ENCODE measurements around the gene ABCA13.
A peak's percentile ranks its signal among the peaks of the same experiment; 100 is the strongest.

The ABCA13 gene

DNA sequence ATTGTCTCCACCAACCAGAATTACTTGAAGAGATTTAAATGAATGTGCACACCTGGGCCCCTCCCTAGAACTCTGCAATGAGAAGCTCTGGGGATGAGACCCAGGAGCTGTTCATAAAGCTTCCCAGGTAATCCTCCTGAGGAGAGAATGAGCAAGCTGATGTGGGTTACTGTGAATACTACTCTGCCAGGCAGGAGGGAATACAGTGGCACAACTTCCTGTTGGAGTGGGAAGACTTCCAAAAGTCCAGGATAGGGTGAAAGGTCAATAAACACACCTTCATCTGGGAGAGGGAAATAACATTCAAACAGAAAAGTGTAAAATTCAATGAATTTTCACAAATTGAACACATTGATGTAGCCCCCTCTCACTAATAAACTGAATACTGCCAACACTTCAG, 351.4 kb downstream of the ABCA13 start:
- DNase-seq: no peak
- in situ Hi-C loops (cut with HindIII; ENCODE audit: low pct_ligation_motif_present, low pct_unique_long_range_greater_than_20kb, low sequenced_read_pairs): no loop called here

DNA sequence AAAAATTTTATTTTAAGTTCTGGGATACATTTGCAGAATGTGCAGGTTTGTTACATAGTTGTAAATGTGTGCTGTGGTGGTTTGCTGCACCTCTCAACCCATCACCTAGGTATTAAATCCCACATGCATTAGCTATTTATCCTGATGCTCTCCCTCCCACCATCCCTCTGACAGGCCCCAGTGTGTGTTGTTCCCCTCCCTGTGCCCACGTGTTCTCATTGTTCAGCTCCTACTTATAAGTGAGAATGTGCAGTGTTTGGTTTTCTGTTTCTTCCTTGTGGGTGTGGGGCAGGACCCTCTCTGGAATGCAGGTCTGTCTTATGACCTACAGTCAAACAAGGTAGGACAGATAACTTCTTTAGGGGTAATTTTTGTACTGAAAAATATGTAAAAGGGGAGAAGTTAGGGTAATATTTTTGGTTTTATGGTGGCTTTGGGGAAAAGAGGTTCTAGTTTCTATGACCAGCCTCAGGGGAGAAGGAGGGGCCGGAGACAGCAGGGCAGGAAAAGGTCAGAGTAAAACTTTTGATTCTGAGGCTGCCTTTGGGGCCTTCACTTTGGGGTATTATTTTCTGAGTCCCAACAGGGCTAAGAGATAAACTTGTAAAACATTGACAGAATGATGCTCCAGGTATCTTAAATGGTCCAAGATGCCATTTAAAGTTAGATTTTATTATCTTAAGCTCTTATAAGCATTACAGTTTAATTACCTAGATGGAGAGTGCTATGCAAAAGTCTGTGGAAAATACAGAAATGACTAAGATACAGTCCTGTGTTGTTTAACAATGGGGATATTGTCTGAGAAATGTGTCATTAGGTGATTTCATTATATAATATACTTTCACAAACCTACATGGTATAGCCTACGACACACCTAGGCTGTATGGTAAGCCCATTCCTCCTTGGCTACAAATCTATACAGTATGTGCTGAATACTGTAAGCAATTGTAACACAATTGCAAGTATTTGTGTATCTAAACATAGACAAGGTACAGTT, 354.8 kb downstream of the ABCA13 start:
- in situ Hi-C loops (cut with HindIII; ENCODE audit: low pct_ligation_motif_present, low pct_unique_long_range_greater_than_20kb, low sequenced_read_pairs): no loop called here
- DNase-seq: no peak

DNA sequence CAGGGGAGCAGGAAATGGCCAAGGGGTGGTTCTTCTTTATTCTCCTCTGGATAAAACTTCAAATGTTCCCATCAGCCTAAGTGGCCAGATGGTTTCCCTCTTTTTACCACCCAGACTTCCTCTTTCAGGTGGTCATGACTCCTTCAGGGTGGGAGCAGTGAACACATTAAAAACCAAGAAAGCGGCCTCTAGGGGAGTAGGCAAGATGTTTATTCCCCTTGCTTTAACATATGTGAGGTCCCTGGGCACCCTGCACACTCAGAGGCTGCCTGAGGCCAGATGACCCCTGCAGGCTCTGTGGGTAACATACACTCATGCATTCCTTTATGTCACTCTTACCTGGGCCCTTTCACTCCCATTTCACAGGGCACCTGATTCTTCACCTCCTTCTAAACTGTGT, 357.4 kb downstream of the ABCA13 start:
- in situ Hi-C loops (cut with HindIII; ENCODE audit: low pct_ligation_motif_present, low pct_unique_long_range_greater_than_20kb, low sequenced_read_pairs): no loop called here
- DNase-seq: peak; percentile 19

DNA sequence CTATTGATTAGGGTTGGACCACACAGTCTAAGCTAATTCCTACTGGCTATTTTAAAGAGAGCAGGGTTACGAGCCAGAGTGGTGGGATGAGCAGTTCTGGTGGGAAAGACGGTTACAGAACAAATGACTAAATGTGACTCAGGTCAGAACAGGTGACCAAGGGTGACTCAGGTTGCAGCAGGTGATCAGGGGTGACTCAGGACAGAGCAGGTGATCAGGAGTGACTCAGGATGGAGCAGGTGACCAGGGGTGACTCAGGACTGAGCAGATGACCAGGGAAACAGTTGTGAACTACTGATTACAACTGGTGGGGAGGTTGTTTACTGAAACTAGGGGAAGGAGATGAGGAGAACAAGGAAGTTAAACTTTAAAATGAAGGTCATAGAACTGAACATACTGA, 366.3 kb downstream of the ABCA13 start:
- DNase-seq: no peak
- in situ Hi-C loops (cut with HindIII; ENCODE audit: low pct_ligation_motif_present, low pct_unique_long_range_greater_than_20kb, low sequenced_read_pairs): no loop called here

DNA sequence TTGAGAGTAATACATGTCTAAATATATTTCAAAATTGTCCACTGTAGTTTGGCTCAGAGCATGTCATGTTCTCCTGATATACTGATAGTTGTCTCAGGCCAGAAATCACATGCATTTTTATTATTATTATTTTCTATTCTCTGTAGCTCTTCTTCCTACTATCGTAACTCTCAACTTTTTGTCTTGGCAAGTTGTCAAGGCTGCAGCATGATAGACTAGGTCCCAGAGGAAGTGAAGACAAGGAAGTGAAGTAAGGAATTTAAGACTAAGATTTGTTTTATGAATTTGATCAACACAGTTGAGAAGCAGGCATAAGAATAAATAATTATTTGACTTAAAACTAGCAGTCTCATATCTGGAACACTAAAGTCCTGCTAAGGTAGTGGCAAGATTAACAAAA, 369.5 kb downstream of the ABCA13 start:
- DNase-seq: no peak
- in situ Hi-C loops (cut with HindIII; ENCODE audit: low pct_ligation_motif_present, low pct_unique_long_range_greater_than_20kb, low sequenced_read_pairs): no loop called here

DNA sequence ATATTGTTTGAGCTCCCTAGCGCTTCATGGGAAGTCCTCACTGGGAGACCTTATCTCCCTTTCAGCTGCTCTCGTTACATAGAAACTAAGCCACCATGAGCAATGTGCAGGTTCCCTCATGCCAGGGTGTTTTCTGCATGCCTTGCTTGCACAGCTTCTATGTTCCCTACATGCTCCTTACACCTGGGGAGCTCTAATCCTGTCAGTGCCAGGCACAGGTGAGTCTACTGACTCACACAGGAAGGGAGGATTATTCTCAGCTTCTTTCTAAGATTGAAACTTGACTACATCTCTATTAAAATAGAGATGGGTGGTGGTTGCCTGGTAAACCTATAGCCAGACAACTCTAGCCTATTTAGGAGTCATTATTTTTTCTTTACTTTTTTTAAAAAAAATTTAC, 377.4 kb downstream of the ABCA13 start:
- DNase-seq: no peak
- in situ Hi-C loops (cut with HindIII; ENCODE audit: low pct_ligation_motif_present, low pct_unique_long_range_greater_than_20kb, low sequenced_read_pairs): no loop called here

DNA sequence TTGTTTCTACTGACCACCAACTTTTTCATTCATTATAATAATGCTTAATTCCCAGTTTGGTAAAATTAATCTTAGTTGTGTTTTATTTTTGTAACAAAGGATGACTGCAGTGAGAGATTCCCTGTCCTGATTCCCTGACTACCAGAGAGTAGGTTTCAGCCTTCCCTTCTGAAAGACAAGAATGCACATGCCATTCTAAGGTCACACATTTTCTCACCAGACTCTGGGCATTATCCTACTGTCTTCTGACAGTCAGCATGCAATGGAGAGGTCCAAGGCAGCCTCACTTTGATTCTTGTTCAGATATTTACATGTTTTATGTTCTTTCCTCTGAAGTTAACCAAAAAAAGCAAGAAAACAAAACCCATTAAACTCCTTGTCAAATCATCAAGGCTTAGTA, 380.4 kb downstream of the ABCA13 start:
- in situ Hi-C loops (cut with HindIII; ENCODE audit: low pct_ligation_motif_present, low pct_unique_long_range_greater_than_20kb, low sequenced_read_pairs): no loop called here
- no peak for DNase-seq

DNA sequence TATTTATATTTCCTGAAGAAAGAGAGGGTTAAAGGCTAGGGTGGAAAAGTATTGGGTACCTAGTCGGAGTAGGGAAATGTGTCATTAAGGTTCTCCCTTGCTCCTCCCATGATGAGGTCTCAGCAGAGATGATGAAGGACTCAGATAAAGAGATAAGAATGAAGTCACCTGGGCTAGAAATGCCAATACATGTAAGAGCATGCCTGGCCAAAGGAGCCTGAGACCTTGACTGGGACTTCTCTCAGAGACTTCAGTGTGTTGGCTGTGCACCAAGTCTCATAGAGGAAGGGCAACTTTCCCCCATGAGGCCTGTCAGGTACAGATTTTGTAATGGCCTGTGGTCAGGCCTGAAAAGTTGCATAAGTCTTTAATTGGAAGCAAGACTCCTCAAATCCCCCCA, 392.1 kb downstream of the ABCA13 start:
- DNase-seq: no peak
- in situ Hi-C loops (cut with HindIII; ENCODE audit: low pct_ligation_motif_present, low pct_unique_long_range_greater_than_20kb, low sequenced_read_pairs): no loop called here

DNA sequence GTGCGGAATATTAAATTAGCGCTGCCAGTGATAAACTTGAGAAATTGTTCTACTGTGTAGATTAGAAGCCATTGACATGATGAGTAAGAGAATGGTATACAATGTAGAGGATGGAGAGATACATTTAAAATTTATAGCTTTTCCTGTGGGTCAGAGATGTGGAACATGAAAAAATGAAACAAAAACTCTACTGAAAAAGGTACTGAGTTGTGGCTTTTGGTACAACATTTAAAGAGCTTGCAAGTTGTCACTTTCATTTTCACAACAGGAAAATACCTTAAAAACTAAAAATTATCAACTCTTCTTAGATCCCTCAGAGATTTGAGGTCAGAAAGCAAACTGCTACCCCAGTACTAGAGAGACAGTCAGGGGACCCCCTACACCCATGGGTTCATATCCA, 404.3 kb downstream of the ABCA13 start:
- in situ Hi-C loops (cut with HindIII; ENCODE audit: low pct_ligation_motif_present, low pct_unique_long_range_greater_than_20kb, low sequenced_read_pairs): no loop called here
- no peak for DNase-seq

DNA sequence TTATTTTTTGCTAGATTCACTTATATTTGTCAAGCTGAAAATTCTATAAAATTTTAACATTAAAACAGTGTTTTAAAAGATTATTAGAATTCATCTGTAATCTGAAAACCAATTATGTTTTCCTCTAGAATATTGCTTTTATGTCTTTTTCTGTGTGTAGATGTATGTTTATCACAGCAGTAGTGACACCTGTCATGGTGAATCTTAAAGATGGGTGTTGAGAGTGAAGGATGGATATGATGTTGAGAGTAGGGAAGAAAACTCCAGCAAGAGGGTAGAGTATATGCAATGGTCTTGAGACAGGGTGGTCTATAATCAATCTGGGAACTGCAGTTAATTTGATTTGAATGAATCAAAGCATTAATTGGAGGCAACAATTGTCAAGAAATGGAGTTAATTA, 416.2 kb downstream of the ABCA13 start:
- no peak for DNase-seq
- in situ Hi-C loops (cut with HindIII; ENCODE audit: low pct_ligation_motif_present, low pct_unique_long_range_greater_than_20kb, low sequenced_read_pairs): no loop called here

DNA sequence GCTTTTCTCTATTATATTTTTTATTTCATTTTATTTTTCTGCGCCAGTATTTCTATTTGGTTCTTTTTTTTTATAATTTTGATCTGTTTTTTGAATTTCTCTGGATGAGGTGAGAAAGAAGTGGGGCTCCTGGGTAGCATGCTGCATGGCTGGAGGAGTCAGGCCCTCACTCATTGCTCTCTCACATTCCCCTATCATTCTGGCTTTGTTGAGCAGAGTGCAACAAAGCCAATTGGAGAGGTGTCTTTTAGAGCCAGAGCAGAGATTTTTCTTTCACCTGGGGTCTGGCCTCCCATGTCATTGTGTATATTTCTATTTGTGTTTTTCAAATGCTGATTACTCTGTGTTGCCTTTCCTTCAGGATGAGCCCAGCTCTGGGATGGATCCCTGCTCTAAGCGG, 423.1 kb downstream of the ABCA13 start:
- in situ Hi-C loops (cut with HindIII; ENCODE audit: low pct_ligation_motif_present, low pct_unique_long_range_greater_than_20kb, low sequenced_read_pairs): no loop called here

DNA sequence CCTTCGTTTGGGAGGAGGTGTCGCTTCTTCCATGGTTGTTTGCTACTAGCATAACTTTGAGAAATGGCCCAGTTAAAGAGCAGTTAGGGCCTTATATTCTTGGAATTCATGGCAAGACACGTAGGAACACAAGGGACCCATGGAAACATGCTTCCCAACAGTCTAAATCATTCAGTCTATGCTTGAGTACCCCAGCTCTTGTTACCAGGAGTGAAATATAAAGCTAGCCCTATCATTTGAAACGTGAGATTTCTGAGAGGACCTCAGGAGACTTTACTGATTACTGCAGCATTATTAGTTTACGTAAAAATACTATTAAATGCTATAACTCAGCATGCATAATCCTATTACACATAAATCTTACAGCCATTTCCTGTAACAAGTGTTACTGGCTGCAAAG, 424.5 kb downstream of the ABCA13 start:
- no peak for DNase-seq
- in situ Hi-C loops (cut with HindIII; ENCODE audit: low pct_ligation_motif_present, low pct_unique_long_range_greater_than_20kb, low sequenced_read_pairs): no loop called here

More for the DNA sequence above, 423.1 kb downstream of the ABCA13 start:
- DNase-seq: no peak

DNA sequence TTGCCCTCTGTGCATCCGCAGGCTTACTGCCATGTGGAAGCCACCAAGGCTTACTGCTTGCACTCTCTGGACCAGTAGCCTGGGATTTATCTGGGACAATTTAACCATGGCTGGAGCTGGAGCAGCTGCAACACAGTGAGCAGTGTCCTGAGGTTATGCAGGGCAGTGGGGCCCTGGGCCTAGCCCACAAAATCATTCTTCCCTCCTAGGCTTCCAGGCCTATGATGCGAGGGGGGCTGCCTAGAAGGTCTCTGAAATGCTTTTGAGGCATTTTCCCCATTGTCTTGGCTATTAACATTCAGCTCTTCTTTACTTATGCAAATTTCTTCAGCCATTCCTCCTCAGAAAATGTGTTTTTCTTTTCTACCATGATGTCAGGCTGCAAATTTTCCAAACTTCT, 439.4 kb downstream of the ABCA13 start:
- DNase-seq: no peak
- in situ Hi-C loops (cut with HindIII; ENCODE audit: low pct_ligation_motif_present, low pct_unique_long_range_greater_than_20kb, low sequenced_read_pairs): no loop called here

DNA sequence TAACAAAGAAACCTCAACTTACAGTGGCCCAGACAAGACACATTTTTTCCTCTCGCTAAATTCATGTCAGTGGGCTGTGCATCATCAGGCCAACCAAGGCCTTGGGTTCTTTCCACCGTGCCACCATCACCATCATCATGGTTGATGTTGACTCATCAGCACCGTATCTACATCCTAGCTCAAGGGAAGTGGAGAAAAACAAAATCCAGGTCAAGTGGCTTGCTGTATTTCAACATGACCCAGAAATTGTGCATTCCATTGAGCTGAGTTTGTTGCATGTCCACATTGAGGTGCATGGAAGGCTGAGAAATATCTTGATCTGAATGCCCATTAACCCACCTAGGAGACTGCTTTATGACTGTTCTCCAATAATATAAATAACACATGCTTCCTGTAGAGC, 440.7 kb downstream of the ABCA13 start:
- in situ Hi-C loops (cut with HindIII; ENCODE audit: low pct_ligation_motif_present, low pct_unique_long_range_greater_than_20kb, low sequenced_read_pairs): no loop called here
- no peak for DNase-seq

DNA sequence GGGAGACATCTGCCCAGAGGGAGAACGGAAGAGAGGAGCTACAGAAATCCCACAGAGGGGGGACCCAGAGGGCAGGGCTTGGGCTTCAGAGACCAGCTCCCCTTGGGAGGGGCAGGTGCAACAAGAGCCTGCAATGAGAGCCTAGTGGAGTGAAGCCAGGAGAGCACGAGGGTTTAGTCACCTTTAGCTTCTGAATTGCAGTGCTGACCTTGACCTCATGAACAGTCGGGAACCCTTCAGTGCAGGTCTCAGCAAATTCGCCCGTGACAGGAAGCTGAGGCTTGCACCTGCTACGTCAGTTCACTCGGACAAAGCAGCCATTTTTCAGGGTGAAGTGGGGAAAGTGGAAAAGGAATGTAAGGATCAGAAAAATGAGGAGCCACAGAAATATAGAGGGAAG, 446.2 kb downstream of the ABCA13 start:
- in situ Hi-C loops (cut with HindIII; ENCODE audit: low pct_ligation_motif_present, low pct_unique_long_range_greater_than_20kb, low sequenced_read_pairs): no loop called here

DNA sequence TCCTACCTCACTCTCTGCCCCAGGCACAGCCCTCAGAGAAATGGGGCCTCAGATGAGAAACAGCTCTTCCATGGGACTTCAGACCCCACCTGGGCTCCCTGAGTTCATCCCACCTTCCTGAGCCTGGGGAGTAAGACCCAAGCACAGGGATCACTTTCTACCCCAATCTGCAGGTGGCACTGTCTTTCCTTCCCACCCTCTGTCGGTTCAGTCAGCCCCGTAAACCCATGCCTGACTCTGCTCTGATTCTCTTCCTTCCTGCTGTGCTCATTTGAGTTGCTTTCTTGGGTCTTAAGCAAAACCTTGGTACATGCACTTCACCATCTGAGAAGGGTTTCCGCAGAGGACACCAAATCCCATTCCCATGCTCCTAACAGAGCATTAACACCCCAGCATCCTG, 446.7 kb downstream of the ABCA13 start:
- in situ Hi-C loops (cut with HindIII; ENCODE audit: low pct_ligation_motif_present, low pct_unique_long_range_greater_than_20kb, low sequenced_read_pairs): no loop called here
- no peak for DNase-seq

More for the DNA sequence above, 446.2 kb downstream of the ABCA13 start:
- no peak for DNase-seq

DNA sequence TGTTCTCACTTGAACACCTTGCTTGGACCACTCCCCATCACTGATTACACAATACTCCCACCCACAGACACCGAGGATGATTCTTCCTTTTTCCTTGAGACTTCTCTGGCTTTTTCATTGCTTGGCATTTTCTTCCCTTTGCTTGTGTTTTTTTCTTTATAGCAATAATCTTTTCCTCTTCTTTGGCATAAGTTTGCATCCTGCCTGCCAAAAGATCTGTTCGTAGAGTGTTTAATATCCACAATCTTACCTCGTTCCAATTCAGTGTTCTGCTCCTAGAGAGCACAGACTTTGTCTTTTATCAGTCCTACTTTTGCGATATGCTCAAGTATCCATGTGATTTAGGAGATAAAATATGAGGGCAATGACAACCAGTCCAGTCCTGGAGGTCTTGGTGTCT, 449.8 kb downstream of the ABCA13 start:
- in situ Hi-C loops (cut with HindIII; ENCODE audit: low pct_ligation_motif_present, low pct_unique_long_range_greater_than_20kb, low sequenced_read_pairs): no loop called here
- DNase-seq: no peak

DNA sequence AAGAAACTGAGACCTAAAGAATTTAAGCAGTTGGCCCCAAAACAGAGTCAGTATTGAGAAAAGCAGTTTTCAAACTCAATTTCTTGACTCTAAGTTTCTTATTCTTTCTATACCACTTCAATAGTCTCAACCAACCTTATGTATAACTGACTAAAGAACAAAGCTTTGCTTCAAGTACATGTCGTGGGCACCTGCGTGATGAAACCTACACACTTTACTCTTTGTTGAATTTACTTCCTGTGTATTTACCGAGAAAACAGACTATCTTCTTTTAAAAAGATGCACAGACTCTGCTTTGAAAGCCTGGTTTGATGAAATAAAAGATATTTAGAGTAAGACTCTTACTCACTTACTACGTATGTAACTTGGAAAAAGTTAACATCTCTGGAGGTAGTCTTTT, 455.9 kb downstream of the ABCA13 start:
- in situ Hi-C loops (cut with HindIII; ENCODE audit: low pct_ligation_motif_present, low pct_unique_long_range_greater_than_20kb, low sequenced_read_pairs): no loop called here
- DNase-seq: no peak

DNA sequence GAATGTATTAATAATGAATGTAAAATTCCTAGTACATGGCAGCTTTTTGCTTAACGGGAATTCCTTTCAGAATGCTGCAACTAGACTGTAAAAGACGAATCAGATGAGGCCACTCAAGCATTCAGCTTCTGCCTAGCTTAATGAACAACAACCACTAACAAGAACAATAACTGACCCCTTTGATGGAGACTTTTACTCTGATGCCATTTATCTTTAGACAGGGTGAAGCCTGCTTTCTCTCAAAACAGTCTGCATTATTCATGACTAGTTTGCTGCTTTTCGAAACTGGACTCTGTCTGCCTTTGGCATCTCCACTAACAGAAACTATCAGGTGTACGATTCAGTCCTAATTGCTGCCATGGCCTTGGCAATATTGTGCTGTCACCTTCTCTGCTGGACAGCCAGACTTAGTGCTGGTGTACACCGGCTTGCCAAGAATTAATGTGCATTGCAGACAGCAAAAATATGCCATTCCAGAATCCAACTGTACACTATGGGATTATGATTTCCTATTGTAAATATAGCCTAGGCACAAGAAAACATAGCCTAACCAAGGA, 457.6 kb downstream of the ABCA13 start:
- in situ Hi-C loops (cut with HindIII; ENCODE audit: low pct_ligation_motif_present, low pct_unique_long_range_greater_than_20kb, low sequenced_read_pairs): no loop called here
- no peak for DNase-seq

DNA sequence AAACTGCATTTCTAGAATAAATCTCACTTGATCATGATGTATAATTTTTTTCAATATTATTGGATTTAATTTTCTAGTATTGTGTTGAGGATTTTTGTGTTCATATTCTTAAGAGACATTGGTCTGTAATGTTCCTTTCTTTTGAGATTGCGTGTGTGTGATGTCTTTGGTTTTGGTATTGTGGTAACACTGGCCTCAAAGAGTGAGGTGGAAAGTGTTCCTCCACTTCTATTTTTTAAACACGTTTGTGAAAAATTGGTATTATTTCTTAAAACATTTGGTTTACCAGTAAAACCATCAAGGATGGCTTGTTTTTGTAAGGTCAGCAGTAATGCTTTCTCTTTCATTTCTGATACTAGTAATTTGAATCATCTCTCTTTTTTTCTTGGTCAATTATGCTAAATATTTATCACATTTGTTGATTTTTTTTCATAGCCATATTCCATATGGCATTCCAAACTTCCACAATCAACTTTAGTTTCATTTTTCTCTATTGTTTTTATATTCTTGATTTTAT, 462.9 kb downstream of the ABCA13 start:
- no peak for DNase-seq
- in situ Hi-C loops (cut with HindIII; ENCODE audit: low pct_ligation_motif_present, low pct_unique_long_range_greater_than_20kb, low sequenced_read_pairs): no loop called here
